IPS-NIHi7 (cell line): ENCODE measurements around the gene TRERF1.

ENCODE experiments used
- DNase-seq: peaks from one replicate; pipeline ENCODE4 v3.0.0; 2012; ENCODE audit warnings: mixed read lengths; ENCODE audit errors: extremely low spot score

TRERF1 gene

GRCh38 chr6:42394881-42395620, 56.7 kb downstream of the TRERF1 start:
- DNase-seq = no peak

DNA sequence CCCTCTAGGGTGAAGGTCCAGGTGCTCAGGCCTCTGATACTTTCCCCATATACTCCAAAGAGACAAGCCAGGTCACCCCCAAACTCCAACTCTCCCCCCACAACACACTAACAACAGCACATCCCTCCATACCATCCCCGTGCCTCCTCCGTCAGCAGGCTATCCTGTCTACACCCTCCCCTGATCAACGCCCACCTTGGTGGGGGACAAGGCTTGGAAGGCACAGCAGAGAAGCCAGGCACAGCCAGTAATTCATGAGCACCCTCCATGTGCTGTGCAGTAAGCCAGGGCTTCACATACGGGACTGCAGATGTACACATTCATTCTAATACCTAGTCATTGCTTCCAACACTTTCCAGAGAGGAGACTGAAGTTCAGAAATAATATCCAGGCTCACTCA, 57.6 kb downstream of the TRERF1 start:
- DNase-seq = no peak

DNA sequence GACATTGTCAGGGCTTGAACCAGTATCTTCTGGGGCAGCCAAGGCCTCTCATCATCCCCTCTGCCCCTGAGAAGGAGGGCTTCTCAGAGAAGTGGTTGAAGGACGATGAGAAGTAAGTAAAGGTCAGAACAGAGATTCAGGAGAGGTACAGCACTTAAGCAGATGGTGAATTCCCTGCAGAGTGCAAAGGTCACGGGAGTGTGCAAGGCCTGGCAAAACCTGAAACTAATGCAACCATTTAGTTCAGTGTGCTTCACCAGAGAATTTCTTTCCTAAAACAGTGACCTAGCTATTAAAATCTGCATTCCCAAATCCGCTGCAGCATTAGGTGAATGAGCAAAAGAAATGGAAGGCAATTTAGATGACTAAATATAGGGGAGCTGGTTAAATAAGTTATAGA, 58.4 kb downstream of the TRERF1 start:
- DNase-seq = no peak

- no peak for DNase-seq
Observed at GRCh38 chr6:42392833-42393232, 58.9 kb downstream of the TRERF1 start.

DNA sequence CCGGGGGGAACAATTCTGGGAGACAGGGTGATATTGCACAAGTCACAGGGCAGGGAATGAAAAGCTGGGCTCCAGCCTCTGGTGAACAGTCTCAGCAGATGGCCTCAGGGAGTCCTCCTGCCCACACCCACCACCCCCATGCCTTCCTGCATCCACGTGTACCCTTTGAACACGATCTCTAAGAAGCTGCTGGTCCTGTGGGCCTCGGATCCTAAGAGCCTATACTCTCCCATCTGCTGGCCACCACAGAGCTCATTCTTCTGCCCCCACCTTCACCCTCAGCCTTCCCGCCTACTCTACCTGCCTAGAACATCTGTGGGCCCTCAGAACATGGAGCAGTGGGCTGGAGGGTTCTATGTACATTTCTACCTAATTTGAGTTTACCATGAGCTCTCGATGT, 60.3 kb downstream of the TRERF1 start:
- DNase-seq = no peak

- no peak for DNase-seq
Observed at GRCh38 chr6:42390228-42390934, 61.3 kb downstream of the TRERF1 start.

GRCh38 chr6:42389736-42390135, 62.0 kb downstream of the TRERF1 start:
- no peak for DNase-seq

DNA sequence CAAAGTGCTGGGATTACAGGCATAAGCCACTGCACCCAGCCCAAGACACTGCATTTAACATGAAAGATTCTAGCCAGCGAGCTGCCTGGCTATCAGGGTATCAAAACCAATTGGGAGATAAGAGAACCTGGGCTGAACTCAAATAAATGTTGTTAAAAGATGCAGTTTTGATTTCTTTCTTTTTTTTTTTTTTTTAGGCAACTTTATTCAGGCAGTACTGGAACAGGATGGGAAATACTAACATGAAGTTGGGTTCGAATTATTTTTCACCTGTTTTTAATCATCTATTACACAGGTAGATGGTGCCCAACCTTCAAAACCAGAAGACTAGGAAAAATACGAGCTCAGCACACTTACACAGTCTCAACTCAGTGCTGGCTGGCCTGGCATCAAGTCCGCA, 63.7 kb downstream of the TRERF1 start:
- no peak for DNase-seq

DNA sequence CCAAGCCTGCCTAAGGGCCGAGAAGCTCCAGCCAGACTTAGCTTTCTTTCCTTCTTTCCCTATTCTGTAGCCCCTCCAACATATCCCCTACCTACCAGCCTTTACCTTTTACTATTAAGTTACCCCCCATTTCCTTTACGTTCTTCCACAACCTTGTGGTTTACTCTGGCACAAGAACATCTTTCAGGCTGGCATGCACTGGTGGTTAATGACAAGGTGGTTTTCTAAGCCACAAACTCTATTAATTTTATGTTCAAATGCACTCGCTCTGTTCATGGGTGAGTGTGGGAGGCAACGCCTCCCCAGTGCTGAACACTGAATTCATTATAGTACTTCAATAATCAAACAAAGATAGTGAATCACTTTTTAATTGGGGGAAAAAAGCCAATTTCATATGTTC, 64.4 kb downstream of the TRERF1 start:
- DNase-seq = no peak

- DNase-seq = no peak
Observed at GRCh38 chr6:42385339-42385738, 66.4 kb downstream of the TRERF1 start.

DNA sequence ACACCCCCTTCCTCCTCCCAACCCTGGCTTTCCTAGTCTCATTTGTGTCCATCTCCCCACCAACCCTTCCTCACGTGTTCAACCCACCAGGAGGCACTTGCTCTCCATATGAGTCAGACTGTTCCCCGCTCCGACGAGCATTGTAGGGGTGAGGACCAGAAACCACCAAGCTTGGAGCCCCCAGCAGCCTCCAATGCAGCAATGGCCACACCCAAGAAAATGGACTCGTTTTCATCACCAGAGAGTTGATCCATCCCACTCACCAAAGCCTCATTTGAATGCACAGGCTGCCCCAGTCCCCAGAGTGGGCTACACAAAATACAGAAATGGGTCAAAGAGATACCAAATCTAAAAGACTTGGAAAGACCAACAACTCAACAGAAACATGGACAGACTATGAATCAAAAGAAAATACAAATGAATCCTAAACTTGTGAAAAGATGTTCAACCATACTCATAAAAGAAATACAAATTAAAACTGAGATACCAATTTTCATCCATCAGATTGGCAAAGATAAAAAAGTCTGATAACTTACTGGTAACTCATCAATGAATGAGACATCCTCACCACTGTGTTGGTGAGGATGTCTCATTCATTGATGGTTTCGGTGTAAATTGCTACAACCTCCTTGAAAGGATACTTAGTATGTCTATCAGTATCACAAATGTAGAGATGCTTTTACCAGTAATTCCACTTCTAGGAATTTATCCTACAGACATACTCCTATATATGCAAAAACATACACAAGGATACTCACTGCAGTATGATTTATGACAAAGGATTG, 68.1 kb downstream of the TRERF1 start:
- no peak for DNase-seq

- DNase-seq = no peak
Observed at GRCh38 chr6:42381850-42382249, 69.9 kb downstream of the TRERF1 start.

- no peak for DNase-seq
Observed at GRCh38 chr6:42380228-42380979, 71.3 kb downstream of the TRERF1 start.

- DNase-seq = no peak
Observed at GRCh38 chr6:42378536-42378935, 73.2 kb downstream of the TRERF1 start.

DNA sequence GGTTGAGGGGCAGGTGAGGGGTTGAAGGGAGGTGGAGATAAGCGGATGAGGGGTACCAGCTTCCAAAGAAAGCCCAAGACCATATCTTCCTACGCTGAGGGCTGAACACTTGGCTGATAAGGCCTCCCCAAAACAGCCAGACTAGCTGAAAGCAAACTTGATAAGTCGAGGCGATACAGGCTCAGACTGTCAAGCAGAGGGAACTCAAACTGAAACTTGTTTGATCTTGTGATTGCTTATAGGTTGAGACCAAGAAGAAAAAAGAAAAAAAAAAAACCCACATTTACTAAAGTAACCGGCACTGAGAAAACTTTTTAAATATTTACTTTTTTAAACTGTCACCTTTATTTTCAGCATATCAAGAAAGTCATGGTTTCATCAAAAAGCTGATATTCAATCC, 73.6 kb downstream of the TRERF1 start:
- DNase-seq = no peak

- no peak for DNase-seq
Observed at GRCh38 chr6:42375007-42375635, 76.6 kb downstream of the TRERF1 start.

GRCh38 chr6:42374018-42374669, 77.6 kb downstream of the TRERF1 start:
- DNase-seq = no peak

DNA sequence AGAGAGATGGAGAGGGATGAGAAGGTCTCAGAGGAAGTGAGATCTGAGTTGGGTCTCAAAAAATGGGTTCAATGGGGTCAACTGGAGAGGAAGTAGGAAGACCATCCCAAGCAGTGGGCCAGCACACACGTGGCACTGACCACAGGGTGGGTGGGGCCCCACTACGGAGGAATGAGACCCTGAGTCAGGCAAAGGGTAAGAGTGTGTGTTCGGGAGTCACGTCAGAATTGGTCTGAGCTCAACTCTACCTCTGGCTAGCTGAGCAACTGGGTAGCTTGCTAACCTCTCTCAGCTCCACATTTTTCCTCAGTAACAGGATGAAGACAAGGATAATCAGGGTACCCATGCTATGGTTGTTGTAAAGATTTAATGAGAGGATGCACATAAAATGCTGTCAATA, 79.0 kb downstream of the TRERF1 start:
- DNase-seq = no peak

- DNase-seq = no peak
Observed at GRCh38 chr6:42370323-42370985, 81.3 kb downstream of the TRERF1 start.

DNA sequence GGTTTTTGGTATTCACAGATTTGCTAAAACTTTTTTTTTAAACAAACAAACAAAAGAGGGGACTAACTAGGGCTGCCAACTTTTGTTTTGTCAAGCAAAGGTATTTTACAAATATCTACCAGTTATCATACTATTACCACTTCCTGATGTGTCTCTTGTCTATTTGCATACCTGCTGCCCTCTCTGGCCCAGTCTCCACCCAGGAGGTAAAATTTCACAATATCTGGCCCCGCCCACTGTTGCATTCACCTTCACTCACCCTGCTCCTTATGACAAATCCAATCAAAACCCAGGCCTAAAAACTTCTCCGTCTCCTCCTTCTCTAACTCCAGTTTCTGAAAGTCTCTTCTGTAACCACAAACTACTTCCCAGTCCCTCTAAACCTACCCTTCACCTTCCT, 82.2 kb downstream of the TRERF1 start:
- DNase-seq = no peak
